GM06990 (cell line): ENCODE results near the gene PAMR1.

Experiments
- DNase-seq: peaks from one replicate; pipeline ENCODE4 v3.0.0-alpha.2; 2011; ENCODE audit not compliant: insufficient read length; ENCODE audit errors: extremely low read depth
- H3K27me3 ChIP-seq: replicated peaks from 2 replicates; pipeline ENCODE4 v1.6.0; 2011; ENCODE audit warnings: low read length; ENCODE audit not compliant: control insufficient read depth, insufficient read depth
- H3K36me3 ChIP-seq: 2 replicates; pipeline ENCODE4 v1.5.1; 2011; ENCODE audit warnings: low read length; ENCODE audit not compliant: control insufficient read depth, insufficient read depth
- H3K4me3 ChIP-seq: replicated peaks from 2 replicates; pipeline ENCODE4 v1.5.1; 2011; ENCODE audit warnings: low read depth, mild to moderate bottlenecking, control low read depth, low read length
- CTCF ChIP-seq: IDR thresholded peaks from 2 replicates; pipeline ENCODE4 v1.5.1; 2011; ENCODE audit warnings: low read length, control low read depth, mild to moderate bottlenecking, inconsistent platforms; ENCODE audit not compliant: insufficient read depth, poor library complexity, severe bottlenecking

The PAMR1 gene, protein sequence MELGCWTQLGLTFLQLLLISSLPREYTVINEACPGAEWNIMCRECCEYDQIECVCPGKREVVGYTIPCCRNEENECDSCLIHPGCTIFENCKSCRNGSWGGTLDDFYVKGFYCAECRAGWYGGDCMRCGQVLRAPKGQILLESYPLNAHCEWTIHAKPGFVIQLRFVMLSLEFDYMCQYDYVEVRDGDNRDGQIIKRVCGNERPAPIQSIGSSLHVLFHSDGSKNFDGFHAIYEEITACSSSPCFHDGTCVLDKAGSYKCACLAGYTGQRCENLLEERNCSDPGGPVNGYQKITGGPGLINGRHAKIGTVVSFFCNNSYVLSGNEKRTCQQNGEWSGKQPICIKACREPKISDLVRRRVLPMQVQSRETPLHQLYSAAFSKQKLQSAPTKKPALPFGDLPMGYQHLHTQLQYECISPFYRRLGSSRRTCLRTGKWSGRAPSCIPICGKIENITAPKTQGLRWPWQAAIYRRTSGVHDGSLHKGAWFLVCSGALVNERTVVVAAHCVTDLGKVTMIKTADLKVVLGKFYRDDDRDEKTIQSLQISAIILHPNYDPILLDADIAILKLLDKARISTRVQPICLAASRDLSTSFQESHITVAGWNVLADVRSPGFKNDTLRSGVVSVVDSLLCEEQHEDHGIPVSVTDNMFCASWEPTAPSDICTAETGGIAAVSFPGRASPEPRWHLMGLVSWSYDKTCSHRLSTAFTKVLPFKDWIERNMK

GRCh38 chr11:35525501-35526175 is at the start of gene PAMR1:
TSS of gene PAMR1 (minus strand) at chr11:35525616. CDS start at chr11:35525585, 31 bp downstream.
- peak; percentile 13 for DNase-seq
- H3K36me3 ChIP-seq, result no peaks in the 10 kb centered on the region
- TF ChIP-seq CTCF, result no peak
- H3K4me3 ChIP-seq, result no peak within 1 kb of the TSS
- peaks cover 3% of the 10 kb centered on the region for H3K27me3 ChIP-seq

DNA sequence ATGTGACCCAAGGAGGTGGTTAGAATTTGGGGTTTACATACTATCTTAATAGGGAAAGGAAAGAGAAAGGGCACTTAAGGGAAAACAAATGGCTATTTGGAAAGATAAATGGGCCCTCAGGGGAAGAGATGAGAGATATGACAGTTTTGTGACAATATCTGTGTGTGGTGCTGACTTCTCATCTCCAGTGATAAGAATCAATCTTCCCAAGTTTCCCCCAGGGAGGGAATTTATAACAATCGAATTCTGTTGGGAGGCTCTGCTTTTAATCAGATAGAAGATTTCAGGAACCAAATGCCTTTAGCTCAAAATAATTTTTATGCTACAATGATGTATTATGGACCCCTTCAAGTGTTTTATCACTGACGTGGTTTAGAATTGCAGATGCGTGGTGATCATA is 46.3 kb upstream of the PAMR1 start:
- Histone ChIP-seq H3K36me3 (no peaks in the 10 kb centered on the region), H3K4me3 (no peak overlapping the region), H3K27me3 (0 out of 2 replicates have a peak, but pooled peaks cover 1% of the 10 kb centered on the region)
- no peak for DNase-seq
- TF ChIP-seq CTCF, result no peak

DNA sequence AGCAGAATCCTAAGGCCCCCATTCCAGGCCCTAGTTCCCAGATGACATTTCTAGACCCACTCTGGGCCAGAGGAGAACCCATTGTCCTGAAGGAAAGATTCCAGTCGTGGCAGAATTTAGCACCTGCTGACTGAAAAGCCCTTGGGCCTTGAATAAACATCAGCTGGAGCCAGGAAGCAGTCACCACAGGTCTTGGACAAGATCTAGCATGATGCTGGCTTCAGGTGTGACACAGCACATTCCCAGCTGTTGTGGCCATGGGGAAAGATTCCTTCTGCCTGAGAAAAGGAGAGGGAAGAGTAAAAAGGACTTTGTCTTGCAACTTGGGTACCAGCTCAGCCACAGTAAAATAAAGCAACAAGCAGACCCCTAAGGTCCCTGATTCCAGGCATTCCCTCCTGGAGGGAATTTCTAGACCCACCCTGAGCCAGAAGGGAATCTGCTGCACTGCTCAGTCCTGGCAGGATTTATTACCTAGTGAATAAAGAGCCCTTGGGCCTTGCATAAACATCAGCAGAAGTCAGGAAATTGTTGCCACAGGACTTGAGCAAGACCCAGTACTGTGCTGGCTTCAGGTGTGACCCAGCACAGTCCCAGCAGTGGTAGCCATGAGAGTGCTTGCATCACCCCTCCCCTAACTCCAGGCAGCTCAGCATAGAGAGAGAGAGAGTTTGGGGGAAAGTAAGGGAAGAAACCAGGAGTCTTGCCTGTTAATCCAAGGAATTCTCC is 42.5 kb upstream of the PAMR1 start:
- TF ChIP-seq CTCF, result no peak
- Histone ChIP-seq H3K36me3 (no peaks in the 10 kb centered on the region), H3K4me3 (no peak overlapping the region), H3K27me3 (0 out of 2 replicates have a peak, but pooled peaks cover 1% of the 10 kb centered on the region)
- DNase-seq, result no peak

DNA sequence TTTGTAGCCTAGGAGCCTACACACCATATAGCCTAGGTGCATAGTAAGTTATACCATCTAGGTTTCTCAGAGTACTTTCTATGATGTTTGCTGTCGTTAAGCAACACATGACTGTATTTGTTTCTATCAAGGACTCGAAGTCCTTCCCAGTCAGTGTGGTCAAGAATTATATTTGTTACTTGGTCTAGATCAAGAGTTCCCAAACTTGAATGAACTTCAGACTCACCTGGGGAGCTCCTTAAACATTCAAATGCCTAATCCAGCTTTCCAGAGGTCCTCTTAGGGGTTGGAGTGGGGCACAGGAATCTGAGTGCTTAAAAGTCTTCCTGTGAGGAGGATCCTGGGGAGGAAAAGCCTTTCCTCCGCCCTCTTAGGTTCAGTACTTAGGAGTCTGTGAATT is 41.5 kb upstream of the PAMR1 start:
- no peak for DNase-seq
- TF ChIP-seq CTCF, result no peak
- no peaks in the 10 kb centered on the region for H3K36me3 ChIP-seq
- H3K4me3 ChIP-seq, result no peak overlapping the region
- 0 out of 2 replicates have a peak, but pooled peaks cover 1% of the 10 kb centered on the region for H3K27me3 ChIP-seq

DNA sequence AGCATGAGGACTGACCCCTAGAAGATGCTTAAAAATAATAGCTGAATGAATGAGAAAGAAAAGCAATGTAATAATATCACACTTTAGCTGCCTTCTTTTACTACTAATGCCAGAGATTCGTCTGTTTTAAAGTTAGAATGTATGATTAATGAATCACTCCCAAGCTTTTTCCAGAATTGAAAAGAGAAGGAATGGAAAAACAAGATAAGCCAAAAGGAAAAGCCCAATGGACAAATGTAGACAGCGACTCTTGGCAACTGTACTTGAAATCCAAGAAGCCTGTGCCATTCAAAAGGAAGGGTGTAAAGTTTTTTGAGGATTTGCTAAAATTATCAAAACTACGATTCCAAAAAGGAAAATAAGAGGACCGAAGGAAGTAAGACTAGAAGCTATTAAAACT is 40.8 kb upstream of the PAMR1 start:
- Histone ChIP-seq H3K27me3 (0 out of 2 replicates have a peak, but pooled peaks cover 1% of the 10 kb centered on the region), H3K36me3 (no peaks in the 10 kb centered on the region), H3K4me3 (no peak overlapping the region)
- no peak for TF ChIP-seq CTCF
- DNase-seq, result no peak
